ENCODE results near the gene ADAMTS2. TPM values are rescaled to one million over a fixed set of nuclear protein-coding genes. Genes with fewer than 3 reads are reported as not detected.

ADAMTS2 gene
- polyA plus RNA-seq, 3 donors: 0.74 to 2.3 TPM; not detected in 1

- H3K9me3 ChIP-seq (replicated peaks in 1 of 2; ENCODE audit: control insufficient read depth in 1 of 2, insufficient read depth in 1 of 2, low read length in 2 of 2): no peaks in the 10 kb centered on the region
- DNase-seq: no peak
- 75% methylated on average over 10 of the region's 14 CpGs for WGBS (ENCODE audit: insufficient coverage)
- H4K20me1 ChIP-seq (ENCODE audit: insufficient read depth, low read length): no peaks in the 10 kb centered on the region
- intact Hi-C loops (cut with micrococcal nuclease): no loop called here
- no peaks in the 10 kb centered on the region for H3K79me2 ChIP-seq (ENCODE audit: insufficient read depth, low read length)
- H3K4me3 ChIP-seq (replicated peaks in 1 of 3; ENCODE audit: low read depth in 2 of 3, low read length in 3 of 3): no peak overlapping the region
- no peak overlapping the region for H3K9ac ChIP-seq (ENCODE audit: insufficient read depth, low read length, poor library complexity, severe bottlenecking)
- no peak overlapping the region for H3K4me2 ChIP-seq (replicated peaks; ENCODE audit: extremely low read depth, low read length, poor library complexity, severe bottlenecking)
- H3K4me1 Mint-ChIP-seq: no peaks in the 10 kb centered on the region
- no peak overlapping the region for H3K4me3 Mint-ChIP-seq
- no peaks in the 10 kb centered on the region for H3K36me3 Mint-ChIP-seq
- TF ChIP-seq, protein P1, sequence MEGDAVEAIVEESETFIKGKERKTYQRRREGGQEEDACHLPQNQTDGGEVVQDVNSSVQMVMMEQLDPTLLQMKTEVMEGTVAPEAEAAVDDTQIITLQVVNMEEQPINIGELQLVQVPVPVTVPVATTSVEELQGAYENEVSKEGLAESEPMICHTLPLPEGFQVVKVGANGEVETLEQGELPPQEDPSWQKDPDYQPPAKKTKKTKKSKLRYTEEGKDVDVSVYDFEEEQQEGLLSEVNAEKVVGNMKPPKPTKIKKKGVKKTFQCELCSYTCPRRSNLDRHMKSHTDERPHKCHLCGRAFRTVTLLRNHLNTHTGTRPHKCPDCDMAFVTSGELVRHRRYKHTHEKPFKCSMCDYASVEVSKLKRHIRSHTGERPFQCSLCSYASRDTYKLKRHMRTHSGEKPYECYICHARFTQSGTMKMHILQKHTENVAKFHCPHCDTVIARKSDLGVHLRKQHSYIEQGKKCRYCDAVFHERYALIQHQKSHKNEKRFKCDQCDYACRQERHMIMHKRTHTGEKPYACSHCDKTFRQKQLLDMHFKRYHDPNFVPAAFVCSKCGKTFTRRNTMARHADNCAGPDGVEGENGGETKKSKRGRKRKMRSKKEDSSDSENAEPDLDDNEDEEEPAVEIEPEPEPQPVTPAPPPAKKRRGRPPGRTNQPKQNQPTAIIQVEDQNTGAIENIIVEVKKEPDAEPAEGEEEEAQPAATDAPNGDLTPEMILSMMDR (IDR thresholded peaks at IDR 0.05): no peak
- H3K36me3 ChIP-seq (replicated peaks in 1 of 2; ENCODE audit: control insufficient read depth in 1 of 2, insufficient read depth in 2 of 2, low read length in 2 of 2): no peaks in the 10 kb centered on the region
- H3K9me3 Mint-ChIP-seq: no peaks in the 10 kb centered on the region
- no peaks in the 10 kb centered on the region for H3K27me3 ChIP-seq (ENCODE audit: control insufficient read depth in 2 of 2, insufficient read depth in 2 of 2, low read length in 2 of 2)
- peaks cover 2 to 7% (median 3%) of the 10 kb centered on the region in 3 donors for H3K27me3 Mint-ChIP-seq (ENCODE audit: low read depth in 3 of 3)
- H2AFZ ChIP-seq (ENCODE audit: insufficient read depth, low read depth, low read length, poor library complexity, severe bottlenecking): no peak overlapping the region
- no peak overlapping the region for H3K27ac ChIP-seq (ENCODE audit: low read depth in 1 of 2, low read length in 2 of 2)
- no peaks in the 10 kb centered on the region for H3K4me1 ChIP-seq (ENCODE audit: control insufficient read depth in 1 of 2, insufficient read depth in 2 of 2, low read length in 2 of 2)
- no peak overlapping the region for H3K27ac Mint-ChIP-seq
Observed at GRCh38 chr5:179191506-179192184, 153.6 kb downstream of the ADAMTS2 start.

GRCh38 chr5:179190851-179191505 is 154.3 kb downstream of the ADAMTS2 start:
- DNase-seq: no peak
- H3K79me2 ChIP-seq (ENCODE audit: insufficient read depth, low read length): no peaks in the 10 kb centered on the region
- no peaks in the 10 kb centered on the region for H3K4me1 ChIP-seq (ENCODE audit: control insufficient read depth in 1 of 2, insufficient read depth in 2 of 2, low read length in 2 of 2)
- Mint-ChIP-seq H3K4me1 (no peaks in the 10 kb centered on the region), H3K36me3 (no peaks in the 10 kb centered on the region), H3K27me3 (ENCODE audit: low read depth in 3 of 3) (peaks cover 2 to 7% (median 4%) of the 10 kb centered on the region in 3 donors), H3K9me3 (no peaks in the 10 kb centered on the region), H3K27ac (no peak overlapping the region), H3K4me3 (no peak overlapping the region)
- no peaks in the 10 kb centered on the region for H3K9me3 ChIP-seq (replicated peaks in 1 of 2; ENCODE audit: control insufficient read depth in 1 of 2, insufficient read depth in 1 of 2, low read length in 2 of 2)
- WGBS (ENCODE audit: insufficient coverage): 86% methylated on average over 16 of the region's 26 CpGs
- intact Hi-C loops (cut with micrococcal nuclease): no loop called here
- no peaks in the 10 kb centered on the region for H3K36me3 ChIP-seq (replicated peaks in 1 of 2; ENCODE audit: control insufficient read depth in 1 of 2, insufficient read depth in 2 of 2, low read length in 2 of 2)
- H3K4me3 ChIP-seq (replicated peaks in 1 of 3; ENCODE audit: low read depth in 2 of 3, low read length in 3 of 3): no peak overlapping the region
- no peaks in the 10 kb centered on the region for H3K27me3 ChIP-seq (ENCODE audit: control insufficient read depth in 2 of 2, insufficient read depth in 2 of 2, low read length in 2 of 2)
- no peak overlapping the region for H3K9ac ChIP-seq (ENCODE audit: insufficient read depth, low read length, poor library complexity, severe bottlenecking)
- TF ChIP-seq, protein P1 (IDR thresholded peaks at IDR 0.05): no peak
- H4K20me1 ChIP-seq (ENCODE audit: insufficient read depth, low read length): no peaks in the 10 kb centered on the region
- no peak overlapping the region for H2AFZ ChIP-seq (ENCODE audit: insufficient read depth, low read depth, low read length, poor library complexity, severe bottlenecking)
- no peak overlapping the region for H3K27ac ChIP-seq (ENCODE audit: low read depth in 1 of 2, low read length in 2 of 2)
- no peak overlapping the region for H3K4me2 ChIP-seq (replicated peaks; ENCODE audit: extremely low read depth, low read length, poor library complexity, severe bottlenecking)
